Lung (tissue), 12 donors: ENCODE results near the gene ANO2. TPM values are rescaled to one million over a fixed set of nuclear protein-coding genes. Genes with fewer than 3 reads are reported as not detected.

ENCODE experiments used
- ATAC-seq: fragments of 200-7000 bp; cut with Tn5 transposase; one replicate; pipeline ENCODE4 v1.9.1; 2020; ENCODE audit warnings: moderate number of reproducible peaks; ENCODE audit not compliant: insufficient read depth, low FRiP score
- DNase-seq, 3 donors: peaks; one replicate each; pipeline ENCODE4 v3.0.0-alpha.2; 2013 to 2017
- H3K27ac ChIP-seq, 2 donors: one replicate each; pipeline ENCODE4 v1.5.1; 2013; ENCODE audit warnings: mild to moderate bottlenecking in 2 of 2, moderate library complexity in 2 of 2, control low read depth in 1 of 2, inconsistent platforms in 1 of 2, low read depth in 1 of 2, low read length in 1 of 2
- H3K27me3 ChIP-seq, 3 donors: one replicate each; pipeline ENCODE4 v1.5.1; 2013; ENCODE audit warnings: low read length in 2 of 3; ENCODE audit not compliant: control insufficient read depth in 3 of 3, insufficient read depth in 3 of 3
- H3K36me3 ChIP-seq, 4 donors: one replicate each; pipeline ENCODE4 v1.5.1; 2013; ENCODE audit warnings: low read length in 4 of 4, mild to moderate bottlenecking in 1 of 4, moderate library complexity in 1 of 4; ENCODE audit not compliant: control insufficient read depth in 4 of 4, insufficient read depth in 4 of 4
- H3K4me1 ChIP-seq, 5 donors: one replicate each; pipeline ENCODE4 v1.5.1; 2013; ENCODE audit warnings: low read length in 5 of 5, mild to moderate bottlenecking in 2 of 5, moderate library complexity in 1 of 5; ENCODE audit not compliant: control insufficient read depth in 5 of 5, insufficient read depth in 5 of 5
- H3K4me3 ChIP-seq: one replicate; pipeline ENCODE4 v1.5.1; 2013; ENCODE audit warnings: mild to moderate bottlenecking, control low read depth, moderate library complexity
- H3K9ac ChIP-seq, 2 donors: one replicate each; pipeline ENCODE4 v1.5.1; 2013; ENCODE audit warnings: low read length in 2 of 2, control low read depth in 1 of 2; ENCODE audit not compliant: insufficient read depth in 1 of 2
- H3K9me3 ChIP-seq, 4 donors: one replicate each; pipeline ENCODE4 v1.5.1; 2013; ENCODE audit warnings: low read length in 3 of 4, mild to moderate bottlenecking in 1 of 4, moderate library complexity in 1 of 4; ENCODE audit not compliant: control insufficient read depth in 4 of 4, insufficient read depth in 3 of 4
- WGBS, 2 donors: extraction: QIAGEN DNeasy Blood & Tissue Kit; methylation state at CpG; one replicate each; pipeline ENCODE4 v1.1.7; 2013; 5-methylcytosine and 5-hydroxymethylcytosine counted together
- polyA plus RNA-seq, 2 donors: library from polyadenylated mRNA; stranded (reverse); fragments of 200-250 nt; gene quantifications; one replicate each; pipeline ENCODE4 v1.2.1, GENCODE V29; 2013
- total RNA-seq, 2 donors: library from RNA; depleted of rRNA in 1 of 2; stranded (reverse); fragments of >200 nt in 1 of 2; gene quantifications; one replicate each; pipeline ENCODE4 v1.2.1, GENCODE V29; 2014 to 2021
- TF ChIP-seq, protein P1 (sequence below): IDR thresholded peaks from 2 replicates; pipeline ENCODE4 v1.5.1; 2012; ENCODE audit warnings: mild to moderate bottlenecking; ENCODE audit errors: control extremely low read depth, extremely low read depth
- donor health status: control.
- donor health status: control.
- donor health status: Bipolar disorder and iron deficiency.
- donor health status: healthy.
- donor health status: DM: yes; HTN: yes; CAD: no.

ANO2 gene
- total and polyA plus RNA-seq, 4 donors = 5.9 to 11.3 (median 7.4) TPM

DNA sequence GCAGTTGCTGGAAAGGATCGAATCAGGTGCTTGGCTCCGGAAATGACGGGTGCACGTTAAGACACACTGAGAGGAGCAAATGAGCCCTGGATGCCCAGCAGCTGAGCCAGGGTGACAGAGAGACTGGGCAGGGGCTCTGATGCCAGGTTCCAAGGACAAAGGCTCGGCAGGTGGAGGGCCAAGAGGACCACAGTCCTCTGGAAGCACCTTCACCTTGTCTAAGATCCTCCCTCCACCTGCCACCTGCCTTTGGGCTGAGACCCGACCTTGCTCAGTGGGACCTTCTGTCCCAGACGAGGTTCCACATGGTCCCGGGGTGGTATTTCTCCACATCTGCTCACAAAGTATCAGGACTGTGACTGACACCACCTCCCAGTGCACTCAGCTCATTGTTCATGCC, 1.0 kb downstream of the ANO2 start:
- Histone ChIP-seq H3K27me3 (peaks cover 0 to 55% (median 39%) of the 10 kb centered on the region in 3 donors), H3K9me3 (peaks cover 0 to 6% (median 0%) of the 10 kb centered on the region in 4 donors), H3K36me3 (peaks cover 0 to 5% (median under 1%) of the 10 kb centered on the region in 4 donors), H3K27ac (no peak overlapping the region), H3K4me3 (no peak overlapping the region), H3K9ac (no peak overlapping the region), H3K4me1 (peaks cover 0 to 6% (median 3%) of the 10 kb centered on the region in 5 donors)
- TF ChIP-seq, protein P1, sequence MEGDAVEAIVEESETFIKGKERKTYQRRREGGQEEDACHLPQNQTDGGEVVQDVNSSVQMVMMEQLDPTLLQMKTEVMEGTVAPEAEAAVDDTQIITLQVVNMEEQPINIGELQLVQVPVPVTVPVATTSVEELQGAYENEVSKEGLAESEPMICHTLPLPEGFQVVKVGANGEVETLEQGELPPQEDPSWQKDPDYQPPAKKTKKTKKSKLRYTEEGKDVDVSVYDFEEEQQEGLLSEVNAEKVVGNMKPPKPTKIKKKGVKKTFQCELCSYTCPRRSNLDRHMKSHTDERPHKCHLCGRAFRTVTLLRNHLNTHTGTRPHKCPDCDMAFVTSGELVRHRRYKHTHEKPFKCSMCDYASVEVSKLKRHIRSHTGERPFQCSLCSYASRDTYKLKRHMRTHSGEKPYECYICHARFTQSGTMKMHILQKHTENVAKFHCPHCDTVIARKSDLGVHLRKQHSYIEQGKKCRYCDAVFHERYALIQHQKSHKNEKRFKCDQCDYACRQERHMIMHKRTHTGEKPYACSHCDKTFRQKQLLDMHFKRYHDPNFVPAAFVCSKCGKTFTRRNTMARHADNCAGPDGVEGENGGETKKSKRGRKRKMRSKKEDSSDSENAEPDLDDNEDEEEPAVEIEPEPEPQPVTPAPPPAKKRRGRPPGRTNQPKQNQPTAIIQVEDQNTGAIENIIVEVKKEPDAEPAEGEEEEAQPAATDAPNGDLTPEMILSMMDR = no peak
- 85% methylated on average over 8 of the region's 8 CpGs for WGBS, 2 donors
- ATAC-seq (no peak), DNase-seq (no peak)

DNA sequence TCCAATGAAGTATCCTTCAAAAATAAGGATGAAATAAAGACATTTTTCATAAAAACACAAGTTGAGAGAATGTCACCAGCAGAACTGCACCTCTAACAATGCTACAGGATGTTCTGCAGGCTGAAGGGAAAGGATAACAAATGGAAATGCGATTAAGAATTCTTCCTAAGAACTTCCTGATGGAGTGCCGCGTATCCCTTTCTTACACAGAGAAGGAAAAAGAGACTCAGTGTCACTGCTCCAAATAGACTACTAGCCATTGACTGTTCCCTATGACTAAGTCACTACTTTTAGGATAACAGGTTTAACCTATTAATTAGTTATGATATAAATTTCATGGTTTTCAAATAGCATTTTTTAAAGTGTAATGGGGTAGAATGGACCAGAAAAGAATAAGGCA, 3.2 kb downstream of the ANO2 start:
- no peak overlapping the region for H3K9ac ChIP-seq
- H3K27ac ChIP-seq = no peak overlapping the region
- H3K4me3 ChIP-seq = no peak overlapping the region
- ATAC-seq (no peak), DNase-seq (no peak)
- peaks cover 0 to 48% (median 29%) of the 10 kb centered on the region in 3 donors for H3K27me3 ChIP-seq
- WGBS, 2 donors = 72 to 80% methylated on average over 3 of the region's 3 CpGs
- peaks cover 0 to 2% (median 0%) of the 10 kb centered on the region in 4 donors for H3K9me3 ChIP-seq
- TF ChIP-seq, protein P1 = no peak
- H3K36me3 ChIP-seq = peaks cover 0 to 7% (median under 1%) of the 10 kb centered on the region in 4 donors
- H3K4me1 ChIP-seq = peaks cover 0 to 6% (median 3%) of the 10 kb centered on the region in 5 donors

DNA sequence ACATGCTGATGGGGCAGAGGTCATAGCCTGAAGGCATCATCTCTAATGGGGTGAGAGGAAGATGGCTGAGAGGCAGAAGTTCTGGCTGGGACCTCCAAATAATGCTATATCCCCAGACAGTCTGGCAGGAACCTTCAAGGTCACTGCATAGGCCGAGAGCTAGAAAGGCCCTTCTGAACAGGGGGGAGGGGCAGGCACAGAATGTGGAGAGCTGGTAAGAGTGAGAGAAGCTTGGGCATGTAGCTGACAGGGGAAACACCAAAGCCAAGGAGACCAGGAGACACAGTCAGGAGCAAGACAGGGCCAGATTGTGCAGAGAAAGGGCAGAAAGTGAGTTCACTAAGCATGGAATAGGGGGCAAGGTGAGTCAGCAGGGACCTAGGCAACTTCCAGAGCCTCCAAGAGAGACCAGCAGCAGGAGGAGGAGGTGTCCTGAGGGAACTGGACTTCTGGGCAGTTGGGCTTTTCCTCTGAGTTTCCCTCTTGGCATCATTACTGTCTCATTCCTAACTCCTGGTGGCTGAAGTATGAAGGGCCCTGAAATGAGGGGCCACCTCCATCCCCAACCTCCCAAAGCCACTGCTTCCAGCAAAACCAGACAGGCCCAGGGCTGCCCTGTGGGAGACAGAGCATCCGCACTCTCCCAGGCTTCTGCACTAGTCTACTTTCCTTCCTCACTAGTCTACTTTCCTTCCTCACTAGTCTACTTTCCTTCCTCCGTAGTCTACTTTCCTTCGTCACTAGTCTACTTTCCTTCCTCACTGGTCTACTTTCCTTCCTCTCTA, 17.1 kb downstream of the ANO2 start:
- no peaks in the 10 kb centered on the region for H3K36me3 ChIP-seq
- TF ChIP-seq, protein P1 = no peak
- no peak overlapping the region for H3K9ac ChIP-seq
- 79 to 89% methylated on average over 4 of the region's 4 CpGs for WGBS, 2 donors
- H3K27ac ChIP-seq = no peak overlapping the region
- ATAC-seq (no peak), DNase-seq (no peak)
- H3K9me3 ChIP-seq = no peaks in the 10 kb centered on the region
- H3K4me1 ChIP-seq = peaks cover 0 to 3% (median 0%) of the 10 kb centered on the region in 5 donors
- no peak overlapping the region for H3K4me3 ChIP-seq
- H3K27me3 ChIP-seq = peaks cover 0 to 8% (median 4%) of the 10 kb centered on the region in 3 donors
